ENCODE results near the gene CLDN6.

GRCh38 chr16:2967721-2968161, 50.2 kb downstream of the CLDN6 start:
- no peak for TF ChIP-seq CTCF (IDR thresholded peaks at IDR 0.05; ENCODE audit: low read depth, low read length)
- no peak for TF ChIP-seq EZH2phosphoT487 (IDR thresholded peaks at IDR 0.05; ENCODE audit: low read depth)

Measured in OCI-LY3 (cell line).